Upper lobe of right lung (tissue), 1 donor: ENCODE data around the gene MPLKIP. TPM values are rescaled to one million over a fixed set of nuclear protein-coding genes. Genes with fewer than 3 reads are reported as not detected.
A peak's percentile ranks its signal among the peaks of the same experiment; 100 is the strongest.
"Not testable (repeated sequence)": the region's sequence is repeated elsewhere in the genome, so short reads cannot be mapped to it uniquely, and the experiment has no call there.

Experiments
- ATAC-seq: fragments of 200-7000 bp; cut with Tn5 transposase; one replicate; pipeline ENCODE4 v1.9.1; 2020; ENCODE audit warnings: mild to moderate bottlenecking, moderate library complexity
- DNase-seq: peaks from one replicate; pipeline ENCODE4 v3.0.0-alpha.2; 2020
- H3K27ac ChIP-seq: fragments of 200-600 bp; one replicate; pipeline ENCODE4 v1.8.0; 2022
- H3K27me3 ChIP-seq: fragments of 200-600 bp; one replicate; pipeline ENCODE4 v1.8.0; 2022; ENCODE audit warnings: mild to moderate bottlenecking
- H3K36me3 ChIP-seq: fragments of 200-600 bp; one replicate; pipeline ENCODE4 v1.8.0; 2022
- H3K4me1 ChIP-seq: fragments of 200-600 bp; one replicate; pipeline ENCODE4 v1.8.0; 2022
- H3K4me3 ChIP-seq: fragments of 200-600 bp; one replicate; pipeline ENCODE4 v1.8.0; 2022; ENCODE audit warnings: mild to moderate bottlenecking
- H3K9me3 ChIP-seq: fragments of 200-600 bp; one replicate; pipeline ENCODE4 v1.8.0; 2022
- CTCF ChIP-seq: fragments of 200-600 bp; IDR thresholded peaks from one replicate; pipeline ENCODE4 v1.8.0; 2022; ENCODE audit warnings: antibody characterized with exemption
- intact Hi-C: fragments of 100-400 bp; cut with DNase I; formaldehyde crosslinking; loops from one replicate; pipeline ENCODE4 v1.11.0; 2022
- total RNA-seq: library from RNA; stranded (reverse); fragmentation: NEBNext Ultra II Directional; extraction: Animal tissue kit (Norgen Biotek cat#: 25700); gene quantifications from one replicate; pipeline ENCODE4 v1.2.1, GENCODE V29; 2021
- donor health status: DM: no; HTN: yes; CAD: no; lungs with severe emphysema.

MPLKIP gene
- total RNA-seq, 1 donor from 2014 or later = 29.7 TPM

GRCh38 chr7:40133561-40134427 lies 628 bp downstream of the MPLKIP start:
- Histone ChIP-seq H3K27ac (peak overlapping the region; percentile 92), H3K4me3 (peak overlapping the region; percentile 97), H3K27me3 (no peaks in the 10 kb centered on the region), H3K9me3 (no peaks in the 10 kb centered on the region), H3K4me1 (peaks cover 29% of the 10 kb centered on the region), H3K36me3 (peaks cover 4% of the 10 kb centered on the region)
- DNase-seq (no peak), ATAC-seq (peak; percentile 73)
- no peak for TF ChIP-seq CTCF
- intact Hi-C loops = no loop called here

- H3K4me1 ChIP-seq = no peaks in the 10 kb centered on the region
- no peak overlapping the region for H3K27ac ChIP-seq
- no peaks in the 10 kb centered on the region for H3K9me3 ChIP-seq
- intact Hi-C loops = no loop called here
- H3K27me3 ChIP-seq = no peaks in the 10 kb centered on the region
- H3K4me3 ChIP-seq = no peak overlapping the region
- no peak for DNase-seq
- ATAC-seq = no peak
- no peak for TF ChIP-seq CTCF
- peaks cover 3% of the 10 kb centered on the region for H3K36me3 ChIP-seq
These were observed 11.5 kb downstream of the MPLKIP start for GRCh38 chr7:40122940-40123254.

- H3K4me1 ChIP-seq, intact Hi-C loops, H3K27ac ChIP-seq, H3K9me3 ChIP-seq, DNase-seq, H3K4me3 ChIP-seq, H3K36me3 ChIP-seq, ATAC-seq, H3K27me3 ChIP-seq: not testable (repeated sequence)
These were observed 12.1 kb downstream of the MPLKIP start for GRCh38 chr7:40122100-40122939.

- H3K36me3 ChIP-seq = no peaks in the 10 kb centered on the region
- no peak overlapping the region for H3K4me3 ChIP-seq
- no peaks in the 10 kb centered on the region for H3K27me3 ChIP-seq
- intact Hi-C loops = no loop called here
- no peaks in the 10 kb centered on the region for H3K9me3 ChIP-seq
- no peak for ATAC-seq
- H3K4me1 ChIP-seq = no peaks in the 10 kb centered on the region
- H3K27ac ChIP-seq = no peak overlapping the region
- TF ChIP-seq CTCF = no peak
- no peak for DNase-seq
These were observed 14.4 kb downstream of the MPLKIP start for GRCh38 chr7:40120020-40120419.

GRCh38 chr7:40118201-40118600 lies 16.2 kb downstream of the MPLKIP start:
- intact Hi-C loops, ATAC-seq, H3K27ac ChIP-seq, H3K27me3 ChIP-seq, DNase-seq, H3K4me1 ChIP-seq, H3K36me3 ChIP-seq, H3K9me3 ChIP-seq, H3K4me3 ChIP-seq: not testable (repeated sequence)

- H3K4me1 ChIP-seq = not testable (repeated sequence)
These were observed 17.2 kb downstream of the MPLKIP start for GRCh38 chr7:40117199-40117598.

GRCh38 chr7:40115936-40116335 lies 18.5 kb downstream of the MPLKIP start:
- TF ChIP-seq CTCF = no peak
- Histone ChIP-seq H3K27me3 (no peaks in the 10 kb centered on the region), H3K27ac (no peak overlapping the region), H3K36me3 (no peaks in the 10 kb centered on the region), H3K9me3 (no peaks in the 10 kb centered on the region), H3K4me1 (no peaks in the 10 kb centered on the region), H3K4me3 (no peak overlapping the region)
- ATAC-seq (no peak), DNase-seq (no peak)
- intact Hi-C loops = no loop called here

More at GRCh38 chr7:40117199-40117598, 17.2 kb downstream of the MPLKIP start:
- DNase-seq, ATAC-seq, intact Hi-C loops, H3K27ac ChIP-seq, H3K36me3 ChIP-seq, H3K4me3 ChIP-seq, H3K27me3 ChIP-seq, H3K9me3 ChIP-seq: not testable (repeated sequence)
